IMR-90 (cell line): ENCODE measurements around the gene MAP7D1. TPM values are rescaled to one million over a fixed set of nuclear protein-coding genes. Genes with fewer than 3 reads are reported as not detected.

Experiments
- ATAC-seq: fragments of 200-7000 bp; cut with Tn5 transposase; 2 replicates; pipeline ENCODE4 v1.9.1; 2020; ENCODE audit warnings: low read depth, mild to moderate bottlenecking, moderate library complexity
- BruUV-seq: library from RNA; stranded (reverse); fragments of 400-500 nt; replicated peaks from 2 replicates; lab custom pipeline; 2021; lab: Mats Ljungman, UMichigan
- CTCF ChIA-PET: fragments of 300-600 bp; formaldehyde crosslinking; extraction: SDS; loops from one replicate; lab custom pipeline; 2021; ENCODE audit warnings: antibody characterized with exemption; lab: Yijun Ruan, JAX
- POLR2A ChIA-PET: fragments of 300-600 bp; sonication (Branson Sonifier 250); formaldehyde crosslinking; loops from one replicate; lab custom pipeline; 2022; ENCODE audit warnings: antibody characterized with exemption; ENCODE audit not compliant: unreplicated experiment; lab: Charles Lee
- DNase-seq: peaks from one replicate; pipeline ENCODE4 v3.0.0; 2013
- H2AFZ ChIP-seq: replicated peaks from 2 replicates; pipeline ENCODE3; 2013; ENCODE audit warnings: low read length, mild to moderate bottlenecking; ENCODE audit not compliant: poor library complexity
- H2AK5ac ChIP-seq: 2 replicates; pipeline ENCODE4 v1.6.1; 2013; ENCODE audit warnings: low read depth, low read length, inconsistent platforms
- H2AK9ac ChIP-seq: replicated peaks from 2 replicates; pipeline ENCODE3; 2013; ENCODE audit warnings: mild to moderate bottlenecking, low read depth, low read length, moderate library complexity; ENCODE audit not compliant: poor library complexity
- H2BK120ac ChIP-seq: 2 replicates; pipeline ENCODE4 v1.6.1; 2013; ENCODE audit warnings: low read depth, low read length, inconsistent platforms
- H2BK15ac ChIP-seq: 3 replicates; pipeline ENCODE4 v1.6.1; 2013; ENCODE audit warnings: low read depth, low read length, inconsistent platforms
- H2BK20ac ChIP-seq: 2 replicates; pipeline ENCODE4 v1.6.1; 2013; ENCODE audit warnings: low read depth, mild to moderate bottlenecking, inconsistent platforms, low read length, moderate library complexity
- H2BK5ac ChIP-seq: 2 replicates; pipeline ENCODE4 v1.6.1; 2013; ENCODE audit warnings: mild to moderate bottlenecking, low read depth, low read length, inconsistent platforms; ENCODE audit not compliant: poor library complexity, severe bottlenecking
- H3K14ac ChIP-seq: replicated peaks from 2 replicates; pipeline ENCODE4 v1.6.1; 2013; ENCODE audit warnings: low read depth, low read length, inconsistent platforms
- H3K18ac ChIP-seq: 2 replicates; pipeline ENCODE4 v1.6.1; 2013; ENCODE audit warnings: low read depth, low read length, control low read depth
- H3K23ac ChIP-seq: 2 replicates; pipeline ENCODE4 v1.6.1; 2013; ENCODE audit warnings: low read depth, low read length, inconsistent platforms
- H3K27ac ChIP-seq: 2 replicates; pipeline ENCODE4 v1.5.1; 2013; ENCODE audit warnings: mild to moderate bottlenecking, control low read depth, low read length; ENCODE audit not compliant: insufficient read depth
- H3K27me3 ChIP-seq: 2 replicates; pipeline ENCODE4 v1.6.1; 2013; ENCODE audit warnings: low read length; ENCODE audit not compliant: control insufficient read depth, insufficient read depth
- H3K36me3 ChIP-seq: 2 replicates; pipeline ENCODE4 v1.6.1; 2013; ENCODE audit warnings: low read length, mixed read lengths; ENCODE audit not compliant: control insufficient read depth, insufficient read depth
- H3K4ac ChIP-seq: 2 replicates; pipeline ENCODE4 v1.6.1; 2013; ENCODE audit warnings: low read depth, low read length, inconsistent platforms
- H3K4me1 ChIP-seq: 2 replicates; pipeline ENCODE4 v1.6.1; 2013; ENCODE audit warnings: low read length, mixed read lengths; ENCODE audit not compliant: control insufficient read depth, insufficient read depth
- H3K4me2 ChIP-seq: 2 replicates; pipeline ENCODE4 v1.6.1; 2013; ENCODE audit warnings: low read depth, mild to moderate bottlenecking, control low read depth, low read length, moderate library complexity
- H3K4me3 ChIP-seq: 2 replicates; pipeline ENCODE4 v1.5.1; 2013; ENCODE audit warnings: low read depth, mild to moderate bottlenecking, control low read depth, low read length, moderate library complexity; ENCODE audit not compliant: insufficient read depth
- H3K56ac ChIP-seq: 2 replicates; pipeline ENCODE4 v1.6.1; 2013; ENCODE audit warnings: low read length, inconsistent platforms; ENCODE audit not compliant: insufficient read depth; ENCODE audit errors: extremely low read depth
- H3K79me1 ChIP-seq, 2 experiments: 2 replicates each; pipeline ENCODE4 v1.6.1; 2013; ENCODE audit warnings: low read length in 2 of 2, inconsistent platforms in 1 of 2, low read depth in 1 of 2
- H3K9ac ChIP-seq: 2 replicates; pipeline ENCODE4 v1.6.1; 2013; ENCODE audit warnings: low read depth, low read length, control low read depth
- H3K9me1 ChIP-seq: 2 replicates; pipeline ENCODE4 v1.6.1; 2013; ENCODE audit warnings: low read length, inconsistent platforms; ENCODE audit not compliant: insufficient read depth
- H3K9me3 ChIP-seq: 2 replicates; pipeline ENCODE4 v1.6.1; 2013; ENCODE audit warnings: low read length; ENCODE audit not compliant: control insufficient read depth, insufficient read depth
- H4K20me1 ChIP-seq: 2 replicates; pipeline ENCODE4 v1.6.1; 2013; ENCODE audit warnings: low read length, inconsistent platforms; ENCODE audit not compliant: insufficient read depth
- H4K5ac ChIP-seq: 2 replicates; pipeline ENCODE4 v1.6.1; 2013; ENCODE audit warnings: mild to moderate bottlenecking, low read depth, low read length, control low read depth
- H4K8ac ChIP-seq, 2 experiments: 2 replicates each; pipeline ENCODE4 v1.6.1; 2013; ENCODE audit warnings: low read depth in 2 of 2, low read length in 2 of 2, control low read depth in 1 of 2, inconsistent platforms in 1 of 2
- H4K91ac ChIP-seq: 2 replicates; pipeline ENCODE4 v1.6.1; 2013; ENCODE audit warnings: low read depth, low read length, inconsistent platforms; ENCODE audit not compliant: insufficient read depth
- BHLHE40 ChIP-seq: fragments of 150-350 bp; IDR thresholded peaks from 2 replicates; pipeline ENCODE4 v1.6.1; 2016; ENCODE audit warnings: mild to moderate bottlenecking, low read depth, low read length
- CEBPB ChIP-seq: IDR thresholded peaks from 2 replicates; pipeline ENCODE4 v1.6.1; 2012; ENCODE audit warnings: low read depth, low read length, improper control_type of control experiment
- CHD1 ChIP-seq: IDR thresholded peaks from 2 replicates; pipeline ENCODE4 v1.6.1; 2012; ENCODE audit warnings: low read depth, low read length, improper control_type of control experiment
- ELK1 ChIP-seq: fragments of 150-350 bp; IDR thresholded peaks from 2 replicates; pipeline ENCODE4 v1.6.1; 2016; ENCODE audit warnings: low read depth, mild to moderate bottlenecking, low read length, moderate library complexity, borderline replicate concordance
- FOS ChIP-seq: fragments of 150-350 bp; IDR thresholded peaks from 2 replicates; pipeline ENCODE4 v1.6.1; 2016; ENCODE audit warnings: low read depth, low read length
- MAFK ChIP-seq: IDR thresholded peaks from 2 replicates; pipeline ENCODE4 v1.6.1; 2012; ENCODE audit warnings: low read depth, low read length, improper control_type of control experiment
- MAZ ChIP-seq: IDR thresholded peaks from 2 replicates; pipeline ENCODE4 v1.6.1; 2012; ENCODE audit warnings: low read depth, mild to moderate bottlenecking, low read length, improper control_type of control experiment, moderate library complexity, borderline replicate concordance
- MXI1 ChIP-seq: IDR thresholded peaks from 2 replicates; pipeline ENCODE4 v1.6.1; 2012; ENCODE audit warnings: low read depth, mild to moderate bottlenecking, low read length, moderate library complexity, borderline replicate concordance
- NFE2L2 ChIP-seq: fragments of 150-350 bp; IDR thresholded peaks from 2 replicates; pipeline ENCODE4 v1.6.1; 2016; ENCODE audit warnings: low read depth, mild to moderate bottlenecking, low read length
- POLR2A ChIP-seq: IDR thresholded peaks from 2 replicates; pipeline ENCODE4 v1.6.1; 2012; ENCODE audit warnings: mild to moderate bottlenecking, low read depth, low read length
- RAD21 ChIP-seq: IDR thresholded peaks from 2 replicates; pipeline ENCODE4 v1.6.1; 2012; ENCODE audit warnings: low read length, improper control_type of control experiment
- SMC3 ChIP-seq: fragments of 150-350 bp; IDR thresholded peaks from 2 replicates; pipeline ENCODE4 v1.6.1; 2016; ENCODE audit warnings: low read depth, mild to moderate bottlenecking, antibody characterized with exemption, low read length, moderate library complexity
- USF2 ChIP-seq: fragments of 150-350 bp; IDR thresholded peaks from 2 replicates; pipeline ENCODE4 v1.6.1; 2017; ENCODE audit warnings: mild to moderate bottlenecking, antibody characterized with exemption, low read length, low read depth
- WGBS, 2 experiments: methylation state at CpG; one replicate each; pipeline versions ENCODE4 v1.1.5 to v1.1.7; 2013; ENCODE audit warnings: missing lambda C conversion rate in 2 of 2; ENCODE audit not compliant: insufficient read length in 1 of 2; ENCODE audit errors: extremely low coverage in 2 of 2; 5-methylcytosine and 5-hydroxymethylcytosine counted together
- dilution Hi-C: fragments of 300-500 bp; cut with HindIII; formaldehyde crosslinking; loops from one replicate; pipeline ENCODE4 v1.14.3; 2018; ENCODE audit warnings: low sequenced_read_pairs; ENCODE audit not compliant: unreplicated experiment
- in situ Hi-C: fragments of 300-500 bp; cut with MboI; formaldehyde crosslinking; loops from 3 replicates; pipeline ENCODE4 v1.14.3; 2019; ENCODE audit warnings: low sequenced_read_pairs, inconsistent platforms, mixed read lengths
- intact Hi-C: fragments of 100-400 bp; cut with micrococcal nuclease; formaldehyde crosslinking; loops from 2 replicates; pipeline ENCODE4 v1.10.0; 2022
- polyA plus RNA-seq, 3 experiments: library from polyadenylated mRNA; depleted of rRNA; stranded (reverse); fragments of >200 nt; gene quantifications; 2 replicates each; pipeline ENCODE4 v1.2.3, GENCODE V29; 2012; ENCODE audit warnings: low replicate concordance in 1 of 3
- total RNA-seq: library from RNA; depleted of rRNA; stranded (reverse); fragments of >200 nt; gene quantifications from 2 replicates; pipeline ENCODE4 v1.2.3, GENCODE V29; 2012
- TF ChIP-seq, protein P1 (sequence below): conservative IDR thresholded peaks from 2 replicates; pipeline ENCODE4 v1.5.1; 2012; ENCODE audit warnings: mild to moderate bottlenecking, low read depth, low read length, improper control_type of control experiment

Gene MAP7D1
- total and polyA plus RNA-seq, 2 of the 4 experiments (the other 2 are of a cell fraction): 32.3 to 81.9 TPM

GRCh38 chr1:36199934-36200741, 44.2 kb downstream of the MAP7D1 start:
- Histone ChIP-seq H3K18ac (no peak overlapping the region), H2BK20ac (no peak overlapping the region), H2BK120ac (no peak overlapping the region), H3K9ac (no peak overlapping the region), H4K8ac (no peak overlapping the region), H2BK15ac (no peak overlapping the region), H3K4ac (no peak overlapping the region), H3K79me1 (no peaks in the 10 kb centered on the region), H3K27ac (no peak overlapping the region), H3K4me2 (no peak overlapping the region; the same call in 1 of the 2 replicates), H2AFZ (peak overlapping the region; percentile 53), H2AK5ac (no peak overlapping the region), H4K91ac (no peak overlapping the region), H3K36me3 (no peaks in the 10 kb centered on the region), H3K23ac (no peak overlapping the region), H3K14ac (no peak overlapping the region), H3K56ac (no peak overlapping the region), H4K5ac (no peak overlapping the region), H3K4me1 (peaks cover 16% of the 10 kb centered on the region), H3K27me3 (no peaks in the 10 kb centered on the region), H4K20me1 (no peaks in the 10 kb centered on the region), H2AK9ac (no peak overlapping the region), H3K9me3 (no peaks in the 10 kb centered on the region), H2BK5ac (no peak overlapping the region), H3K4me3 (no peak overlapping the region), H3K9me1 (peaks cover 9% of the 10 kb centered on the region)
- in situ Hi-C loops: no loop called here
- ATAC-seq (peak; percentile 38), DNase-seq (peak; percentile 60)
- TF ChIP-seq MAFK (no peak), CHD1 (no peak), CEBPB (no peak), USF2 (no peak), POLR2A (no peak), FOS (no peak), BHLHE40 (no peak), ELK1 (no peak), MAZ (no peak), MXI1 (no peak), SMC3 (no peak), NFE2L2 (no peak), RAD21 (no peak)
- TF ChIP-seq, protein P1, sequence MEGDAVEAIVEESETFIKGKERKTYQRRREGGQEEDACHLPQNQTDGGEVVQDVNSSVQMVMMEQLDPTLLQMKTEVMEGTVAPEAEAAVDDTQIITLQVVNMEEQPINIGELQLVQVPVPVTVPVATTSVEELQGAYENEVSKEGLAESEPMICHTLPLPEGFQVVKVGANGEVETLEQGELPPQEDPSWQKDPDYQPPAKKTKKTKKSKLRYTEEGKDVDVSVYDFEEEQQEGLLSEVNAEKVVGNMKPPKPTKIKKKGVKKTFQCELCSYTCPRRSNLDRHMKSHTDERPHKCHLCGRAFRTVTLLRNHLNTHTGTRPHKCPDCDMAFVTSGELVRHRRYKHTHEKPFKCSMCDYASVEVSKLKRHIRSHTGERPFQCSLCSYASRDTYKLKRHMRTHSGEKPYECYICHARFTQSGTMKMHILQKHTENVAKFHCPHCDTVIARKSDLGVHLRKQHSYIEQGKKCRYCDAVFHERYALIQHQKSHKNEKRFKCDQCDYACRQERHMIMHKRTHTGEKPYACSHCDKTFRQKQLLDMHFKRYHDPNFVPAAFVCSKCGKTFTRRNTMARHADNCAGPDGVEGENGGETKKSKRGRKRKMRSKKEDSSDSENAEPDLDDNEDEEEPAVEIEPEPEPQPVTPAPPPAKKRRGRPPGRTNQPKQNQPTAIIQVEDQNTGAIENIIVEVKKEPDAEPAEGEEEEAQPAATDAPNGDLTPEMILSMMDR: no peak
- BruUV-seq: no TSS peak
- dilution Hi-C loops: no loop called here
- ChIA-PET POLR2A (no interaction called here), CTCF (interaction anchor here (1.8 kb wide), 1 partner anchor 12 kb away, joined by 5 read pairs; no protein-coding TSS in a partner anchor)
- WGBS, 2 experiments: 43% methylated on average over 7 of the region's 13 CpGs; no CpG with 5 or more reads in 1 of the 2 experiments
- intact Hi-C loops: loop anchor here (5.0 kb wide), 1 partner anchor 43 kb away; the partner anchor contains the start of gene MAP7D1
